GM21576 (cell line): ENCODE results near the gene PALM.
"Not testable (repeated sequence)": the region's sequence is repeated elsewhere in the genome, so short reads cannot be mapped to it uniquely, and the experiment has no call there.

Experiments
- ATAC-seq: cut with Tn5 transposase; IDR thresholded peaks from one replicate; pipeline ENCODE4 v1.9.1; 2021; ENCODE audit warnings: mild to moderate bottlenecking, moderate library complexity; ENCODE audit not compliant: unreplicated experiment

Gene PALM

GRCh38 chr19:703651-704446 lies 4.9 kb upstream of the PALM start:
- no peak for ATAC-seq

- ATAC-seq = no peak
Measured at GRCh38 chr19:704447-704741, 4.3 kb upstream of the PALM start.

- no peak for ATAC-seq
Measured at GRCh38 chr19:709196-709964, 645 bp downstream of the PALM start.

- no peak for ATAC-seq
Measured at GRCh38 chr19:709965-710571, 1.3 kb downstream of the PALM start.

GRCh38 chr19:710767-711166 lies 2.0 kb downstream of the PALM start:
- ATAC-seq = no peak

- no peak for ATAC-seq
Measured at GRCh38 chr19:711254-711653, 2.5 kb downstream of the PALM start.

- no peak for ATAC-seq
Measured at GRCh38 chr19:715347-715746, 6.6 kb downstream of the PALM start.

- no peak for ATAC-seq
Measured at GRCh38 chr19:718251-718951, 9.7 kb downstream of the PALM start.

- no peak for ATAC-seq
Measured at GRCh38 chr19:718991-719512, 10.3 kb downstream of the PALM start.

GRCh38 chr19:719636-720344 lies 11.1 kb downstream of the PALM start:
- no peak for ATAC-seq

- no peak for ATAC-seq
Measured at GRCh38 chr19:720345-721160, 11.8 kb downstream of the PALM start.

- ATAC-seq = no peak
Measured at GRCh38 chr19:722553-723101, 13.9 kb downstream of the PALM start.

GRCh38 chr19:723247-723646 lies 14.5 kb downstream of the PALM start:
- ATAC-seq = no peak

GRCh38 chr19:723714-724113 lies 15.0 kb downstream of the PALM start:
- no peak for ATAC-seq

GRCh38 chr19:725461-726089 lies 16.8 kb downstream of the PALM start:
- ATAC-seq = no peak

- ATAC-seq = no peak
Measured at GRCh38 chr19:726993-727956, 18.5 kb downstream of the PALM start.

GRCh38 chr19:728011-728410 lies 19.3 kb downstream of the PALM start:
- ATAC-seq = no peak

GRCh38 chr19:729564-729963 lies 20.8 kb downstream of the PALM start:
- ATAC-seq = not testable (repeated sequence)
